ENCODE results near the gene MACF1.
"Not testable (repeated sequence)": the region's sequence is repeated elsewhere in the genome, so short reads cannot be mapped to it uniquely, and the experiment has no call there.

The MACF1 gene

GRCh38 chr1:39472826-39473225 lies 268.3 kb downstream of the MACF1 start:
- Mint-ChIP-seq H3K4me1 (no peaks in the 10 kb centered on the region), H3K27me3 (no peaks in the 10 kb centered on the region), H3K9me3 (no peaks in the 10 kb centered on the region), H3K36me3 (peaks cover 47% of the 10 kb centered on the region), H3K4me3 (no peak overlapping the region), H3K27ac (no peak overlapping the region)
- CTCF ChIA-PET, result interaction anchor here (0.8 to 1.2 kb wide), 2 partner anchors 9 to 13 kb away, joined by 3 to 5 read pairs; no protein-coding TSS in a partner anchor
- DNase-seq, result no peak

- no peak for DNase-seq
- no peak overlapping the region for H3K4me3 Mint-ChIP-seq
- no peaks in the 10 kb centered on the region for H3K9me3 Mint-ChIP-seq
- H3K36me3 Mint-ChIP-seq, result peaks cover 47% of the 10 kb centered on the region
- H3K27me3 Mint-ChIP-seq, result no peaks in the 10 kb centered on the region
- CTCF ChIA-PET, result interaction anchor here (1.2 kb wide), 1 partner anchor 9 kb away, joined by 5 read pairs; no protein-coding TSS in a partner anchor
- no peak overlapping the region for H3K27ac Mint-ChIP-seq
- H3K4me1 Mint-ChIP-seq, result no peaks in the 10 kb centered on the region
These were observed 268.8 kb downstream of the MACF1 start for GRCh38 chr1:39473324-39473723.

GRCh38 chr1:39474810-39475209 lies 270.3 kb downstream of the MACF1 start:
- no peaks in the 10 kb centered on the region for H3K4me1 Mint-ChIP-seq
- CTCF ChIA-PET, result no interaction called here
- no peaks in the 10 kb centered on the region for H3K9me3 Mint-ChIP-seq
- H3K4me3 Mint-ChIP-seq, result no peak overlapping the region
- H3K36me3 Mint-ChIP-seq, result peaks cover 42% of the 10 kb centered on the region
- no peak overlapping the region for H3K27ac Mint-ChIP-seq
- no peaks in the 10 kb centered on the region for H3K27me3 Mint-ChIP-seq
- DNase-seq, result no peak

GRCh38 chr1:39475551-39475950 lies 271.1 kb downstream of the MACF1 start:
- H3K9me3 Mint-ChIP-seq, H3K4me3 Mint-ChIP-seq, CTCF ChIA-PET, DNase-seq, H3K27ac Mint-ChIP-seq, H3K4me1 Mint-ChIP-seq, H3K27me3 Mint-ChIP-seq: not testable (repeated sequence)
- H3K36me3 Mint-ChIP-seq, result peaks cover 43% of the 10 kb centered on the region

- H3K9me3 Mint-ChIP-seq, result no peaks in the 10 kb centered on the region
- CTCF ChIA-PET, result interaction anchor here (1.7 kb wide), 1 partner anchor 379 kb away, joined by 4 read pairs; no protein-coding TSS in a partner anchor
- no peak overlapping the region for H3K27ac Mint-ChIP-seq
- H3K36me3 Mint-ChIP-seq, result peaks cover 48% of the 10 kb centered on the region
- H3K4me1 Mint-ChIP-seq, result no peaks in the 10 kb centered on the region
- H3K4me3 Mint-ChIP-seq, result no peak overlapping the region
- no peaks in the 10 kb centered on the region for H3K27me3 Mint-ChIP-seq
- DNase-seq, result no peak
These were observed 273.8 kb downstream of the MACF1 start for GRCh38 chr1:39478126-39478915.

- Mint-ChIP-seq H3K4me3 (no peak overlapping the region), H3K36me3 (peaks cover 38% of the 10 kb centered on the region), H3K4me1 (no peaks in the 10 kb centered on the region), H3K27me3 (no peaks in the 10 kb centered on the region), H3K9me3 (no peaks in the 10 kb centered on the region), H3K27ac (no peak overlapping the region)
- DNase-seq, result no peak
- CTCF ChIA-PET, result interaction anchor here (0.6 kb wide), 1 partner anchor 70 kb away, joined by 3 read pairs; no protein-coding TSS in a partner anchor
These were observed 276.8 kb downstream of the MACF1 start for GRCh38 chr1:39481289-39481688.

GRCh38 chr1:39483276-39483675 lies 278.8 kb downstream of the MACF1 start:
- no peaks in the 10 kb centered on the region for H3K27me3 Mint-ChIP-seq
- H3K4me1 Mint-ChIP-seq, result no peaks in the 10 kb centered on the region
- H3K36me3 Mint-ChIP-seq, result peaks cover 41% of the 10 kb centered on the region
- H3K4me3 Mint-ChIP-seq, result no peak overlapping the region
- H3K9me3 Mint-ChIP-seq, result no peaks in the 10 kb centered on the region
- no peak for DNase-seq
- H3K27ac Mint-ChIP-seq, result no peak overlapping the region
- CTCF ChIA-PET, result no interaction called here

GRCh38 chr1:39484564-39484963 lies 280.1 kb downstream of the MACF1 start:
- Mint-ChIP-seq H3K36me3 (peaks cover 34% of the 10 kb centered on the region), H3K27me3 (peaks cover 5% of the 10 kb centered on the region), H3K4me3 (no peak overlapping the region), H3K27ac (no peak overlapping the region), H3K9me3 (no peaks in the 10 kb centered on the region), H3K4me1 (no peaks in the 10 kb centered on the region)
- CTCF ChIA-PET, result no interaction called here
- no peak for DNase-seq

GRCh38 chr1:39485046-39485803 lies 280.7 kb downstream of the MACF1 start:
- Mint-ChIP-seq H3K36me3 (peaks cover 29% of the 10 kb centered on the region), H3K4me1 (peaks cover under 1% of the 10 kb centered on the region), H3K9me3 (no peaks in the 10 kb centered on the region), H3K27ac (no peak overlapping the region), H3K27me3 (peaks cover 12% of the 10 kb centered on the region), H3K4me3 (no peak overlapping the region)
- CTCF ChIA-PET, result no interaction called here
- no peak for DNase-seq

- Mint-ChIP-seq H3K27me3 (peaks cover 31% of the 10 kb centered on the region), H3K9me3 (no peaks in the 10 kb centered on the region)
These were observed 283.6 kb downstream of the MACF1 start for GRCh38 chr1:39488012-39488545.

GRCh38 chr1:39488793-39489566 lies 284.5 kb downstream of the MACF1 start:
- Mint-ChIP-seq H3K27ac (no peak overlapping the region), H3K9me3 (no peaks in the 10 kb centered on the region), H3K27me3 (peaks cover 40% of the 10 kb centered on the region), H3K4me3 (no peak overlapping the region), H3K36me3 (peaks cover 9% of the 10 kb centered on the region), H3K4me1 (peaks cover 12% of the 10 kb centered on the region)
- DNase-seq, result no peak
- CTCF ChIA-PET, result interaction anchor here (0.9 kb wide), 1 partner anchor 21 kb away, joined by 3 read pairs; no protein-coding TSS in a partner anchor

More at GRCh38 chr1:39488012-39488545, 283.6 kb downstream of the MACF1 start:
- no peak overlapping the region for H3K27ac Mint-ChIP-seq
- H3K36me3 Mint-ChIP-seq, result peaks cover 13% of the 10 kb centered on the region
- CTCF ChIA-PET, result no interaction called here
- no peak for DNase-seq
- no peak overlapping the region for H3K4me3 Mint-ChIP-seq
- H3K4me1 Mint-ChIP-seq, result peaks cover 11% of the 10 kb centered on the region

GRCh38 chr1:39489567-39490239 lies 285.2 kb downstream of the MACF1 start:
- CTCF ChIA-PET, result interaction anchor here (0.9 kb wide), 1 partner anchor 22 kb away, joined by 3 read pairs; no protein-coding TSS in a partner anchor
- Mint-ChIP-seq H3K4me3 (no peak overlapping the region), H3K4me1 (peaks cover 12% of the 10 kb centered on the region), H3K36me3 (peaks cover 7% of the 10 kb centered on the region), H3K27ac (no peak overlapping the region), H3K27me3 (peaks cover 48% of the 10 kb centered on the region), H3K9me3 (no peaks in the 10 kb centered on the region)
- no peak for DNase-seq

GRCh38 chr1:39490596-39491145 lies 286.2 kb downstream of the MACF1 start:
- H3K9me3 Mint-ChIP-seq, result no peaks in the 10 kb centered on the region
- H3K36me3 Mint-ChIP-seq, result peaks cover 7% of the 10 kb centered on the region
- H3K27me3 Mint-ChIP-seq, result peaks cover 53% of the 10 kb centered on the region
- peak overlapping the region; percentile 15 for H3K27ac Mint-ChIP-seq
- DNase-seq, result no peak
- H3K4me3 Mint-ChIP-seq, result peak overlapping the region; percentile 65
- CTCF ChIA-PET, result no interaction called here
- peaks cover 12% of the 10 kb centered on the region for H3K4me1 Mint-ChIP-seq

All from activated naive CD4-positive, alpha-beta T cell treated with anti-CD3 and anti-CD28 coated beads, Interleukin-2, amount 10 ng/mL, durations not matched to agents 7 days and 5 days (primary cell).